GM12865 (cell line): ENCODE measurements around the gene CES4A.

Experiments
- DNase-seq: peaks from one replicate; pipeline ENCODE4 v3.0.0; 2010; ENCODE audit warnings: low read depth
- H3K4me3 ChIP-seq: 2 replicates; pipeline ENCODE4 v1.5.1; 2011; ENCODE audit warnings: mild to moderate bottlenecking, low read depth, low read length, control low read depth
- CTCF ChIP-seq: IDR thresholded peaks from 2 replicates; pipeline ENCODE4 v1.5.1; 2011; ENCODE audit warnings: low read length, control low read depth, low read depth, inconsistent platforms; ENCODE audit not compliant: insufficient read depth; ENCODE audit errors: missing control alignments

The CES4A gene

GRCh38 chr16:67029254-67030096 is 41.1 kb downstream of the CES4A start:
- TF ChIP-seq CTCF = no peak
- peak overlapping the region; percentile 77 for H3K4me3 ChIP-seq
- peak; percentile 73 for DNase-seq

- DNase-seq = no peak
- peak overlapping the region; percentile 77 for H3K4me3 ChIP-seq
- no peak for TF ChIP-seq CTCF
Measured at GRCh38 chr16:67030221-67030962, 42.0 kb downstream of the CES4A start.

- no peak for DNase-seq
- TF ChIP-seq CTCF = no peak
- H3K4me3 ChIP-seq = no peak overlapping the region
Measured at GRCh38 chr16:67034487-67034886, 46.1 kb downstream of the CES4A start.

- no peak for TF ChIP-seq CTCF
- no peak for DNase-seq
- H3K4me3 ChIP-seq = no peak overlapping the region
Measured at GRCh38 chr16:67035364-67035763, 47.0 kb downstream of the CES4A start.

GRCh38 chr16:67036323-67036741 is 47.9 kb downstream of the CES4A start:
- no peak for TF ChIP-seq CTCF
- no peak for DNase-seq
- no peak overlapping the region for H3K4me3 ChIP-seq

- TF ChIP-seq CTCF = no peak
- no peak overlapping the region for H3K4me3 ChIP-seq
- DNase-seq = peak; percentile 41
Measured at GRCh38 chr16:67039260-67040020, 51.1 kb downstream of the CES4A start.
